ENCODE results near the gene CNTNAP5.

CNTNAP5 gene

GRCh38 chr2:124725187-124725586, 700.1 kb downstream of the CNTNAP5 start:
- DNase-seq: no peak

DNA sequence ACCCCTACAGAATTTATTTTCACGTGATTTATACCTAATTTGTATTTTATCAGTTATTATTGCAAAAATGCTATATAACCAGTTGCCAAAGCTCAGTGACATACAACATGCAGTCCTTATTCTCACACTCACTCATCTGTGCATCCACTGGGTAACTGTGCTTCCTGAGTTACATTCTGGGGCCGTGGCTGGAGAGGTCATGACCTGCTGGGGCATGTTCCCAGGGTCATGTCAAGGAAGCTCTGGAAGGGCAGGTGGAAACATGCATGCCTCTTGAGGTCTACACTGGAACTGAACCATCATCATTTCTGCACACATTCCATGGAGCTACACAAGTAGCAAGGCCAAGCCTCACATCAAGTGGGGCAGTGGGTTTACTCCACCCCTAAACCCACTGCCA, 715.5 kb downstream of the CNTNAP5 start:
- no peak for DNase-seq

- no peak for DNase-seq
Measured at GRCh38 chr2:124753842-124754241, 728.8 kb downstream of the CNTNAP5 start.

GRCh38 chr2:124755386-124755785, 730.3 kb downstream of the CNTNAP5 start:
- DNase-seq: no peak

- no peak for DNase-seq
Measured at GRCh38 chr2:124756048-124756447, 731.0 kb downstream of the CNTNAP5 start.

GRCh38 chr2:124762388-124762787, 737.3 kb downstream of the CNTNAP5 start:
- DNase-seq: no peak

GRCh38 chr2:124763611-124764010, 738.5 kb downstream of the CNTNAP5 start:
- no peak for DNase-seq

DNA sequence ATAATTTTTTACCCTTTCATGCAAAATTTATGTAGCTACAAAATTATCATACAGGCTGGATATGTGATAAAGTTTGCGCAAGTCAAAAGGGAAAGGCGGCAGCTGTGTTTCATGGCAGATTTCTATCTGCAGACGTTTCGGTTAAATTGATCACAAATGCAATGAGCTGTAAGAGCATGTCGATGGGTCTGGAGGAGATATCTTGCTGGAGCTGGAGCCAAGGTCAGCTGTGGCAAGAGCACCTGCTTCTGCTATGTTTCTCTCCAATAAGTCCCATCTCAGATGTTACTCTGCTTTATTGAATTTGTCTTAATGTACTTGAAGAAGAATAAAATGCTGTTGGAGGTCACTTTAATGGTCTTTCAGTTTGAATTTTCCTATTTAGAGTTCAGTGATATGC, 749.7 kb downstream of the CNTNAP5 start:
- no peak for DNase-seq

DNA sequence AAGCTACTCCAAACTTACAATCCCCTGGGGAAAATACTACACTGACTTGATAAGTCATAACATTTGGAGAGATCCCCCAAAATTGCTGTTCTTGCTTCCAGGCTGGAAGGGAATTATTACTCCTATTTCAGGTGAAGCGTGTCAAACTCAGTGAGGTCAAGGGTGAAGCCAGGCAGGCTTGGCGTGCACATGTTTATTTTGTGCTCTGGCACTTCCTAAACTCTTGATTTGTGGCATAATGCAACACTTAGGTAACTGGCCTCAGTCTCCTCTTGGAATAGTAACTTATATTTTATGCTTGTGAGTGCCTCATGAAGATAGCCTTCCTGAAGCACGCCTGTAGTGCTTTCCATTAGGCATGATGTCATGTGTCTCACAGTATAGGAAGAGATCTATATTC, 751.2 kb downstream of the CNTNAP5 start:
- DNase-seq: no peak

DNA sequence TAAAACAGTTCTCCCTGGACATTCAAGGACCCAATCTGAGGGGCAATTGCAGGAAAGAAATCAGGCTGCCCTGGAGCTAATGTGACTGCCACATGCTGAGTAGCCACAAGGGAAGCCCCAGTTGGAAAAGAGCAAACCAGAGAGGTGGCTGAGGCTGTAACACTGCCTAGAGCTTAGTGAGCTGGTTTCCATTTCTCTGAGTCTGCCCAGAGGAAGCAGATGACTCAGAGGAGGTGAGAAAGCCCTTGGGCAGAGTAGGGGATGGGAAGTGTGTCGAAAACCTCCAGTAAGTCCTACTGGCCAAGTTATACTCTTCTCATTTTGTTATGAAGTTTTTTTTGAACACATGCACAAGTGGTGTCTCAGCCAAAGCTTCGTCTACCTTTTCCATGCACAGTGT, 753.0 kb downstream of the CNTNAP5 start:
- DNase-seq: no peak

DNA sequence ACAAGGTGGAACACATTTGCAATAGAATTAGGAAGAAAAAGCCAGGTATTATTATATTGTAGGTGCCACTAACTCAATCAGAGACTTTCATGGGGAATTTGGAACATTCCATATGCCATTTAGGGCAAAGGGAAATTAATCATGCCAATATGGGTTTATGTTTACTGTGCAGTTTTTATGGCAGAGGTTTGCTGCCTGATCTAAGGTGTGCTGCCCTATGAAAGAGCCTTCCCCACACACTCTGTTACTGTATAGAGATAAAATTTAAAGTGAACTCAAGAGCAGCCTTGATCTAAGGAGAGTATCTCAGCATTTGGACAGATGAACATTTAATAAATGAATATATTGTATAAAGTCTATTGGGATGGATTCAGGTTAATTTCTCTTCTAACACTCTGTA, 771.6 kb downstream of the CNTNAP5 start:
- no peak for DNase-seq

DNA sequence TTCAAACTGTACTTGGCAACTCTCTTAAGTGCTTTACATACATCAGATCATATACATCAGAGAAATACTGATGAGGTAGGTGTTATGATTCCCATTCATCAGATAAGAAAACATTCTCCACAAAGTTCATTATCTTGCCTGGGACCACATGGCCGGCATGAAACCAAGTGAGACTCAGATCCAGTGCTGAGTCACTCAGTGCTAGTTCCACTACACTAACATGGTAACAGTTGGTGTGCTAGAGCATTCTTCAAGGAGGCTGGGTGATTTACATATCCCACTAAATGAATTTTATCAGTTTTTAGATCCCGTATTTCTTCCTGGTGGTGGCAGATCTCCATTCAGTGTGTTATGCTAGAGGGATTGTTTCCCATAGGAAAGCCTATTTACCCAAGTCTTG, 772.0 kb downstream of the CNTNAP5 start:
- DNase-seq: no peak

DNA sequence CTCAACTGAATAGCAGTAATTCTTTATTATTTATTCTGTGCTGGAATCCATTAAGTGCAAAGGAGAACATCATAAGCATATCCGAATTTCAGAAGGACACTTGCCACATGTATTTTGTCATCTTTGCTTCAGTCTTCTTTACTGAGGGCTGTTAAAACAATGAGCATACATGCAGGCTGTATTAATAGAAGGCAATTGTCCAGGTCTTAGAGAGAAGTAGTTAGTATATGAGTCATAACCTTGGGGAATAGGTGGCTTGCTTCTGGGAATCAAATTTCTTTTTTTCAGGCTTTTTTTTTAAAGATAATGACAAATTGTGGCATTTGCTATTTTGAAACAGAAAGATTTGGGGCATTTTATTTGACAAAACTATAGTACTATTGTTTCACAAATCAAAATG, 773.5 kb downstream of the CNTNAP5 start:
- no peak for DNase-seq

GRCh38 chr2:124804014-124804940, 779.2 kb downstream of the CNTNAP5 start:
- no peak for DNase-seq

GRCh38 chr2:124805060-124805459, 780.0 kb downstream of the CNTNAP5 start:
- DNase-seq: no peak

DNA sequence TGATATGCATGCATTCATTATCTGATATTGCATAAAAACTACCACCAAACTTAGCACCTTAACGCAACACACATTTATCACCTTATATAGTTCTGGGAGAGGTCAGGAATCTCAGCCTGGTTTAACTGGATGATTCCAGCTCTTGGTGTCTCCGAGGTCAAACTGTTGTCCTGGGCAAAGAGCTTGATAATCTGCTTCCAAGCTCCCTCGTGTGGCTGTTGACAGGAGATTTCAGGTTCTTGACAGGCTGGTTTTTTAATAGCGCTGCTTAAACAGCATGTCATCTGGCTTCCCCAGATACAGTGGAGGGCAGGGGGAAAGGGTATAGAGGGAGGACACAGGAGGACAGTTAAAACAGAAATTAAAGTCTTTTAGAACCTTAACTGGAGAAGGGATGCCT, 785.0 kb downstream of the CNTNAP5 start:
- no peak for DNase-seq

GRCh38 chr2:124814968-124815745, 790.1 kb downstream of the CNTNAP5 start:
- no peak for DNase-seq

GRCh38 chr2:124816007-124816406, 790.9 kb downstream of the CNTNAP5 start:
- no peak for DNase-seq

- no peak for DNase-seq
Measured at GRCh38 chr2:124822516-124822915, 797.4 kb downstream of the CNTNAP5 start.

DNA sequence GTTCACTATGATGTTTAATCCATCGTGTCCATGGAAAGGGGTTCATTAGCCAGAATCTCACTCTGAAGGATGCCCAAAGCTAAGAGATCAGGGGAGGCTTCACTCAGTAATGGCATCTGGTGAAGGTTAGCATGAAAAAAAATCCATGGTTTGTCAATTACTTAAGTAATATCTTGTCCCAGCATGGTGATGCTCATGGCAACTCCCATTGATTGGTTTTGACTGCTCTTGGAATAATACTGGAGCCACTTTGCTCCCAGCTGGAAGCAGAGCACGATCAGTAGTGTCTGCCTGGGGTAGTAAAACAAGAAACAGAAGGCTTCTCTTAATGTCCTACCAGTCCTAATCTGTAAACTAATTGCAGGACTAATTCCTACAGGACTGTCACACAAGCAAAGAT, 799.4 kb downstream of the CNTNAP5 start:
- DNase-seq: no peak

DNA sequence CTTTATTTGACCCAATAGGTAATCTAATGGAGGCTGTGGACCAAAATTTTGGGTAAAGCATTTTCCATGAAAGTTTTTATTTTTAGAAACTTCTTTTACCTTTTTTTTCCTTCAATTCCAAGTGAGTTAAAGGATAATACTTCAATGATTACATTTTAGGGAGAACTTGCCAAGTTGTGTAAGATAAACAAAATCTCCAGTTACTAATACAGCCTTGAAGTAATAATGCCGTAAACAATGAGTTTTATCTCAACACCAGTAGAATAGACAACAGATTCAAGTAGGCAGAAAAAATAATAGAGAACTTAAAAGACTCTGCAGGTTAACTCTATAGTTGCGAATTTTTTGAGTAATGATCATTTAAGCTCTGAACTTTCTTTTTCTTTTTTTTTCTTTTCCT, 807.4 kb downstream of the CNTNAP5 start:
- no peak for DNase-seq

- no peak for DNase-seq
Measured at GRCh38 chr2:124834331-124834730, 809.2 kb downstream of the CNTNAP5 start.

GRCh38 chr2:124835331-124835730, 810.2 kb downstream of the CNTNAP5 start:
- DNase-seq: no peak

DNA sequence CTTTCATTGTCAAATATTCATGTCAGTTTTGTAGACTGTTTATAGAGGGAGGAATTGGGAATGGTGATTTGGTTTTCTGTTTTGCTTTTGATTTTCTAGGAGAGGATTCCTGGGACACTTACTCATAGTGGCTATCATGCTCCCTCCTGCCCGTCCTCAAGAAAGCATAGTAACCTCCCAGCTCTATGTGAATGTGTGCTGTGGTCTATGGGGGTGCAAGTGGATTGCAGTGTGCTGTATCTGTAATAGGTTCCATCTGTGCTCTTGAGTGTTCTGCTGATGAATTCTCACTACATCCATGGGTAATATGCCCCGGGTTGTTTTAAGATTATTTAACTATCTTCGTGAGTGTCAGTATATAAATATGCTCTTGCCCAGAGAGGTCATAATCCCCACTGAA, 811.3 kb downstream of the CNTNAP5 start:
- DNase-seq: no peak

Data from CD4-positive, alpha-beta T cell treated with Interleukin-6 for 4 hours (primary cell).